NOMO-1 treated with DMSO at 0.1 percent for 48 hours (cell line): ENCODE measurements around the gene CDIP1.

ENCODE experiments used
- DNase-seq: peaks from one replicate; lab custom pipeline; 2025; ENCODE audit not compliant: unreplicated experiment; lab: John Stamatoyannopoulos, UW

Gene CDIP1

GRCh38 chr16:4494746-4495490, 43.7 kb downstream of the CDIP1 start:
- no peak for DNase-seq

GRCh38 chr16:4491898-4492297, 46.7 kb downstream of the CDIP1 start:
- no peak for DNase-seq

- DNase-seq: no peak
These were observed 49.5 kb downstream of the CDIP1 start for GRCh38 chr16:4489030-4489429.

- DNase-seq: no peak
These were observed 50.0 kb downstream of the CDIP1 start for GRCh38 chr16:4488499-4488967.

GRCh38 chr16:4487955-4488498, 50.5 kb downstream of the CDIP1 start:
- no peak for DNase-seq

- no peak for DNase-seq
These were observed 52.3 kb downstream of the CDIP1 start for GRCh38 chr16:4486126-4486893.

GRCh38 chr16:4481963-4482362, 56.6 kb downstream of the CDIP1 start:
- no peak for DNase-seq

- no peak for DNase-seq
These were observed 57.0 kb downstream of the CDIP1 start for GRCh38 chr16:4481526-4481925.

GRCh38 chr16:4477966-4478365, 60.6 kb downstream of the CDIP1 start:
- DNase-seq: peak; percentile 40

- DNase-seq: peak; percentile 90
These were observed 62.4 kb downstream of the CDIP1 start, which contains the start of gene HMOX2 for GRCh38 chr16:4475880-4476788. Gene HMOX2 (plus strand): TSS chr16:4476398. CDS start chr16:4505525, 29,127 bp downstream.

GRCh38 chr16:4474192-4474961, 64.2 kb downstream of the CDIP1 start, which contains the start of gene NMRAL1:
Gene NMRAL1 (minus strand): TSS chr16:4474625. CDS start chr16:4474132, 493 bp downstream.
- DNase-seq: peak; percentile 91

- no peak for DNase-seq
These were observed 65.7 kb downstream of the CDIP1 start for GRCh38 chr16:4472880-4473279.

GRCh38 chr16:4471869-4472268, 66.7 kb downstream of the CDIP1 start:
- DNase-seq: no peak

- DNase-seq: no peak
These were observed 69.6 kb downstream of the CDIP1 start for GRCh38 chr16:4468972-4469371.

GRCh38 chr16:4467916-4468315, 70.7 kb downstream of the CDIP1 start:
- no peak for DNase-seq

- no peak for DNase-seq
These were observed 72.4 kb downstream of the CDIP1 start for GRCh38 chr16:4465977-4466779.

- DNase-seq: no peak
These were observed 74.9 kb downstream of the CDIP1 start for GRCh38 chr16:4463522-4464163.

- no peak for DNase-seq
These were observed 77.1 kb downstream of the CDIP1 start for GRCh38 chr16:4461250-4462085.
